GM19240 (cell line): ENCODE data around the gene ACTMAP.
"Not testable (repeated sequence)": the region's sequence is repeated elsewhere in the genome, so short reads cannot be mapped to it uniquely, and the experiment has no call there.

Experiments
- DNase-seq: peaks from one replicate; pipeline ENCODE4 v3.0.0; 2011; ENCODE audit warnings: low spot score; ENCODE audit not compliant: insufficient read length

Gene ACTMAP

GRCh38 chr19:40744554-40745401 is 5.5 kb downstream of the ACTMAP start:
- no peak for DNase-seq

GRCh38 chr19:40743926-40744325 is 6.4 kb downstream of the ACTMAP start:
- no peak for DNase-seq

GRCh38 chr19:40742886-40743285 is 7.4 kb downstream of the ACTMAP start:
- no peak for DNase-seq

GRCh38 chr19:40742477-40742876 is 7.8 kb downstream of the ACTMAP start:
- no peak for DNase-seq

- no peak for DNase-seq
Observed at GRCh38 chr19:40741527-40742390, 8.5 kb downstream of the ACTMAP start.

GRCh38 chr19:40740747-40741146 is 9.5 kb downstream of the ACTMAP start:
- no peak for DNase-seq

- DNase-seq, result no peak
Observed at GRCh38 chr19:40739871-40740703, 10.2 kb downstream of the ACTMAP start.

GRCh38 chr19:40739030-40739839 is 11.0 kb downstream of the ACTMAP start:
- no peak for DNase-seq

GRCh38 chr19:40737102-40737644 is 13.1 kb downstream of the ACTMAP start:
- DNase-seq, result no peak

- DNase-seq, result no peak
Observed at GRCh38 chr19:40736661-40737060, 13.6 kb downstream of the ACTMAP start.

- DNase-seq, result no peak
Observed at GRCh38 chr19:40735013-40735771, 15.1 kb downstream of the ACTMAP start.

- DNase-seq, result no peak
Observed at GRCh38 chr19:40733149-40733548, 17.1 kb downstream of the ACTMAP start.

GRCh38 chr19:40732304-40732703 is 18.0 kb downstream of the ACTMAP start:
- not testable (repeated sequence) for DNase-seq

- not testable (repeated sequence) for DNase-seq
Observed at GRCh38 chr19:40730065-40730464, 20.2 kb downstream of the ACTMAP start.

GRCh38 chr19:40726279-40726678 is 24.0 kb downstream of the ACTMAP start:
- DNase-seq, result no peak

GRCh38 chr19:40724855-40725254 is 25.4 kb downstream of the ACTMAP start:
- DNase-seq, result no peak

GRCh38 chr19:40724315-40724714 is 26.0 kb downstream of the ACTMAP start:
- no peak for DNase-seq

GRCh38 chr19:40723661-40724254 is 26.5 kb downstream of the ACTMAP start:
- no peak for DNase-seq
